ENCODE results near the gene PARM1. TPM values are rescaled to one million over a fixed set of nuclear protein-coding genes. Genes with fewer than 3 reads are reported as not detected.

PARM1 gene
- total and polyA plus RNA-seq, 2 experiments from 2014 or later = 4.9 to 10.4 TPM

- TF ChIP-seq ZNF462 (CRISPR knock-in tag; IDR thresholded peaks at IDR 0.05) (no peak), CTCF (conservative IDR thresholded peaks at IDR 0.05; ENCODE audit: low read depth in 2 of 2) (no peak), ETS1 (IDR thresholded peaks at IDR 0.05) (no peak), EZH2 (IDR thresholded peaks at IDR 0.05; ENCODE audit: low read depth, unreplicated experiment) (no peak), STAT1 (IDR thresholded peaks at IDR 0.05; ENCODE audit: unreplicated experiment) (no peak)
Measured at GRCh38 chr4:74932010-74932409, 906 bp upstream of the PARM1 start (continued).

- ATAC-seq (peak; percentile 8), DNase-seq (ENCODE audit: low spot score) (peak; percentile 53)
- H4K20me1 ChIP-seq (replicated peaks; ENCODE audit: insufficient read depth) = no peaks in the 10 kb centered on the region; the same call in 1 of the 2 replicates
- H2AFZ ChIP-seq = peak overlapping the region; percentile 99
- H3F3A ChIP-seq (replicated peaks; ENCODE audit: low read depth) = peaks cover 12% of the 10 kb centered on the region
- H3K27ac ChIP-seq (ENCODE audit: low read depth) = no peak overlapping the region
- H3K9me2 ChIP-seq (ENCODE audit: insufficient read depth) = no peaks in the 10 kb centered on the region
- no peaks in the 10 kb centered on the region for H3K36me3 ChIP-seq (ENCODE audit: insufficient read depth)
- H3K4me1 ChIP-seq (ENCODE audit: insufficient read depth) = peaks cover 48% of the 10 kb centered on the region
- Mint-ChIP-seq H3K4me1 (peaks cover 32% of the 10 kb centered on the region), H3K9me3 (no peaks in the 10 kb centered on the region), H3K27ac (no peak overlapping the region), H3K4me3 (peak overlapping the region; percentile 87), H3K36me3 (ENCODE audit: low read depth) (no peaks in the 10 kb centered on the region), H3K27me3 (ENCODE audit: insufficient read depth, low read depth, poor library complexity) (peaks cover 29% of the 10 kb centered on the region)
- peaks cover 32% of the 10 kb centered on the region for H3K27me3 ChIP-seq (ENCODE audit: insufficient read depth)
- peak overlapping the region; percentile 83 for H3K4me2 ChIP-seq
- peak overlapping the region; percentile 89 for H3K4me3 ChIP-seq
- H3K79me2 ChIP-seq (replicated peaks; ENCODE audit: insufficient read depth) = no peaks in the 10 kb centered on the region
- TF ChIP-seq STAT1 (IDR thresholded peaks at IDR 0.05; ENCODE audit: unreplicated experiment) (no peak), JUNB (IDR thresholded peaks at IDR 0.05; ENCODE audit: unreplicated experiment) (no peak), CTCF (conservative IDR thresholded peaks at IDR 0.05; ENCODE audit: low read depth in 2 of 2) (no peak), ZNF114 (CRISPR knock-in tag; IDR thresholded peaks at IDR 0.05) (no peak), EZH2 (IDR thresholded peaks at IDR 0.05; ENCODE audit: low read depth, unreplicated experiment) (no peak), EZH2phosphoT487 (IDR thresholded peaks at IDR 0.05; ENCODE audit: unreplicated experiment) (no peak), REST (IDR thresholded peaks at IDR 0.05; ENCODE audit: unreplicated experiment) (no peak)
Measured at GRCh38 chr4:74933562-74934015, 673 bp downstream of the PARM1 start.
